CD4-positive, alpha-beta T cell treated with Interleukin-15 for 4 hours (primary cell): ENCODE results near the gene SERPINB2.
"Not testable (repeated sequence)": the region's sequence is repeated elsewhere in the genome, so short reads cannot be mapped to it uniquely, and the experiment has no call there.

Experiments
- DNase-seq: peaks from one replicate; pipeline ENCODE4 v3.0.0-alpha.2; 2020; ENCODE audit warnings: low spot score

Gene SERPINB2

GRCh38 chr18:63889626-63890025 is 2.1 kb downstream of the SERPINB2 start:
- no peak for DNase-seq

GRCh38 chr18:63890237-63890949 is 2.9 kb downstream of the SERPINB2 start:
- no peak for DNase-seq

- no peak for DNase-seq
These were observed 3.4 kb downstream of the SERPINB2 start for GRCh38 chr18:63890950-63891304.

- DNase-seq, result no peak
These were observed 5.1 kb downstream of the SERPINB2 start for GRCh38 chr18:63892566-63892965.

- DNase-seq, result no peak
These were observed 6.7 kb downstream of the SERPINB2 start for GRCh38 chr18:63894106-63894772.

GRCh38 chr18:63895190-63895589 is 7.7 kb downstream of the SERPINB2 start:
- no peak for DNase-seq

- DNase-seq, result no peak
These were observed 9.6 kb downstream of the SERPINB2 start for GRCh38 chr18:63897072-63897471.

- DNase-seq, result no peak
These were observed 11.7 kb downstream of the SERPINB2 start for GRCh38 chr18:63899206-63899605.

- DNase-seq, result no peak
These were observed 16.5 kb downstream of the SERPINB2 start for GRCh38 chr18:63903851-63904570.

- DNase-seq, result no peak
These were observed 17.2 kb downstream of the SERPINB2 start for GRCh38 chr18:63904694-63905093.

GRCh38 chr18:63905361-63905760 is 17.9 kb downstream of the SERPINB2 start:
- DNase-seq, result no peak

- no peak for DNase-seq
These were observed 18.6 kb downstream of the SERPINB2 start for GRCh38 chr18:63906056-63906455.

GRCh38 chr18:63907664-63908063 is 20.2 kb downstream of the SERPINB2 start, which contains the start of gene SERPINB10:
SERPINB10 (plus strand) TSS chr18:63907958; CDS start chr18:63915511, 7,553 bp downstream.
- no peak for DNase-seq

- DNase-seq, result no peak
These were observed 21.4 kb downstream of the SERPINB2 start for GRCh38 chr18:63908858-63909257.

- no peak for DNase-seq
These were observed 22.4 kb downstream of the SERPINB2 start for GRCh38 chr18:63909870-63910269.

- no peak for DNase-seq
These were observed 30.3 kb downstream of the SERPINB2 start for GRCh38 chr18:63917817-63918216.

- DNase-seq, result no peak
These were observed 34.5 kb downstream of the SERPINB2 start for GRCh38 chr18:63922049-63922448.

GRCh38 chr18:63924551-63924950 is 37.0 kb downstream of the SERPINB2 start:
- no peak for DNase-seq

- no peak for DNase-seq
These were observed 40.8 kb downstream of the SERPINB2 start for GRCh38 chr18:63928331-63928730.

GRCh38 chr18:63929369-63929768 is 41.9 kb downstream of the SERPINB2 start:
- DNase-seq, result not testable (repeated sequence)

- DNase-seq, result no peak
These were observed 43.4 kb downstream of the SERPINB2 start for GRCh38 chr18:63930773-63931354.

GRCh38 chr18:63936156-63936931 is 48.8 kb downstream of the SERPINB2 start:
- peak; percentile 61 for DNase-seq
